ENCODE measurements around the gene AUP1.

GRCh38 chr2:74512744-74513604 lies 16.5 kb downstream of the AUP1 start:
- TF ChIP-seq POLR2A (IDR thresholded peaks at IDR 0.05) (no peak), CTCF (IDR thresholded peaks at IDR 0.05) (no peak), EP300 (IDR thresholded peaks at IDR 0.05; ENCODE audit: low read depth) (no peak), POLR2AphosphoS5 (IDR thresholded peaks at IDR 0.05) (no peak)

Measured in transverse colon (tissue), 4 donors.